Activated CD4-positive, alpha-beta T cell treated with anti-CD3 and anti-CD28 coated beads, Interleukin-2, amount 50 U/mL, for 48 hours (primary cell): ENCODE measurements around the gene ZBTB16.

Source experiments
- DNase-seq, 2 experiments: peaks; one replicate each; pipeline ENCODE4 v3.0.0-alpha.2; 2020

ZBTB16 gene

DNA sequence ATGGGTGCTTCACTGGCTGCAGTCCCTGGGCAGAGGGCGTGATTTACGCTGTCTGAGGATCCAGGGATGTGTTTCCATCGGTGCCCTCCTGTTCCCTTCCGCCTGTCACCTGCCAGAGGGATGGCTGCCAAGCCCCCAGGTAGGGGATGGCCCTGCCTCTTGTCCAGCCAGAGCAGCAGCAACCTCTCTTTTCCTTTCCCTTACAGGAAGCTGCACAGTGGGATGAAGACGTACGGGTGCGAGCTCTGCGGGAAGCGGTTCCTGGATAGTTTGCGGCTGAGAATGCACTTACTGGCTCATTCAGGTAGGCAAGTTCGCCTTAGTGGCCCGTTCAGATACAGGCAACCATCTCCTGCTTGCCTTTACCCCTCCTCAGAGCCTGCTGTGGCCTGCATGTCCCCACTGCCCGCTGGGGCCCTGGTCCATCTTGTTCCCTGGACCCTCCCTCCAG lies 96.6 kb downstream of the ZBTB16 start:
- no peak for DNase-seq

DNA sequence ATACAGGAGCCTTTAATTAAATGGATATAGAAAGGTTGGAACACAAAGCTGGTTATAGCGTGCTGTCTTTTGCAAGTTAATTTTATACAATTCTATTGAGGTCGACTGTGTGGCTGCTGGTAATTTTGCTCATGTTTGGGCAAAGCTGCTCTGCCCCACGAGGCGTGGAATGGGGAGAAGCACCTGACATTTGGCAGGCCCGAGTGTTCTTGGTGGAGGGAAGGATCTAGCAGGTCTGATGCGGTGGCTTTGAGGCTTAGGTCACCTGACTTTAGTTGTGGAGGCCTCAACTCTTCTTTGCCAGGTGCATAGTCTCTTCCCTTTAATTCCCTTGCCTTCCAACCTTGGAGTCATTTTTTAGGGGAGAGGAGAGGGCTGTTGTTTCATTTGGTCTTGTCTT lies 97.3 kb downstream of the ZBTB16 start:
- no peak for DNase-seq

DNA sequence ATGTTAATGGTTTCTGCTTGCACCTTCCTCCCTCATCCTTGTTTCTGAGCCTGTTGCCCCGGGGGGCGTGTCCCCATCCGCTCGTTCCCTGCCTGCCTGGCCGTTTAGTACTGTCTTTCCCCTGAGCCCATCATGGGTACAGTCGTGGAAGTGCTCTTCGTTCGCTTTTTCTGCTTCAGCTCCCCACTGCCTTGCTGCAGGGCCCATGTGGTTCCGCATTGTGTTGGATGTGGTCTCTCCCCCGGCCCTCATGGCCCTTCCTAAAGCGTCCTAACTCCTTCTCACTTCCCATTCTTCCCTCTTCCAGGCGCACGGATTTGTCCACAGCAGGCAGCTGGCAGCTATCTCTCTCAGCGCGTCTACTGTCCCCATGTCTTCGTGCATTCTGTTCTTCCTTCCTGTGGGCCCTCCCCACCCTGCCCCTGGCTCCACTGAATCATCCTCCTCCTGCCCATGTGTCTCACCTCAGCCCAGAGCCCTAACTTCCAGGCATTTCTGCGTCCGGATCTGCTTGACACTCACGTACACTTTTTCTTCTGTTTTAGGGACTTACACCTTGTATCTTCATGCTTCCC lies 98.1 kb downstream of the ZBTB16 start:
- no peak for DNase-seq

DNA sequence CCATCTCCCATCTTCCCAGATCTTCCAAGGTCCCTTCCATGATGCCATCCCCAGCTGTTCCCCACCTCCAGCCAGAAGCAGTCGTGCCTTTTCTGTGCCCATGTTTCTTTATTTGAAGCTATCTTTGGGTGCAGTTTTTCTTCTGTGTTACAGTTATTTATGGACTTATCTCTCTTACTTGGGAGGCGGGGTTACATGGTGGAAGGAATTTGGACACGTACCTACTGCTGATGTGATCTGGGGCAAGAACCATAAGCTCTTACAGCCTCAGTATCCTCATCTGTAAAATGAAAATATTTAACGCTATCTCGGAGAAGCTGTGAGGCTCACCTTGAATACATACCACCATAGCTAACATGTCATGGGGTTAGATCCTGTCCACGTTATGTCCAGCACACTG lies 98.9 kb downstream of the ZBTB16 start:
- DNase-seq: no peak

DNA sequence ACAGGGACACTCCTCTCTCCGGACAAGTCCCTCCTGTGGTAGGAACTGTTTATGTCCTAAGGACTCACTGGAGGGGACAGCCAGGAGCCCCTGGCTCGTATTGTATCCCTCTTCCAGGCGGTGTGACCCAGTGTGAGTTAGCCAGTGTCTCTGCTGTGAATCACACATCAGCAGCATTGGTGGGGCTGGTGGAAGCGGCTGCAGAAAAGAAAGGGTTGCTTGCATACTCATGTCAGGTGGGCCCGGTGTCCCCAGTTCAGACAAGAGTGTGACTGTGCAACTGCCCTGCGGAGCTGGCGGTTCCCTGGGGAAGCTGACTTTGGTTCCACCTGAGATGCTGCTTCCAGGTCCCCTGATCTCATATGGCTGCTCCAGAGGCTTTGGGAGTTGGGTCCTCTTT lies 99.4 kb downstream of the ZBTB16 start:
- no peak for DNase-seq

DNA sequence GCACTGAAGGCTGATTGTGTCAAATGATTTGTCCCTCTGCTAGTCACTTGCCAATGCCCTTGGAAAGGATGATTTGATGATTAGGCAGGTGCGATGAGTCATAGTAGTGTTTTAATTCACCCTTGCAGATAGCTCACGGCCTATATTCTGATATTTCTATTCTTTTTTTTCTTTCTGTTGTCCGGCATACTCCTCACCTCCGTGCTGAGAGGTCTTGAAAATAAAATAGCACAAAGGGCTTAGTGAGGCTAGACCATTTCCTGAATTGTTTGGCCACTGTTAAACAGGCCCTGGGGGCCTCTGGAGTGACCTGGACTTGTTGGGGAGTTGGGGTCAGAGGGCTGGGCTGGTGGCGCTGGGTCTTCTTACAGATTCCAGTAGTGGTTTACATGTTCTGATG lies 99.8 kb downstream of the ZBTB16 start:
- no peak for DNase-seq

DNA sequence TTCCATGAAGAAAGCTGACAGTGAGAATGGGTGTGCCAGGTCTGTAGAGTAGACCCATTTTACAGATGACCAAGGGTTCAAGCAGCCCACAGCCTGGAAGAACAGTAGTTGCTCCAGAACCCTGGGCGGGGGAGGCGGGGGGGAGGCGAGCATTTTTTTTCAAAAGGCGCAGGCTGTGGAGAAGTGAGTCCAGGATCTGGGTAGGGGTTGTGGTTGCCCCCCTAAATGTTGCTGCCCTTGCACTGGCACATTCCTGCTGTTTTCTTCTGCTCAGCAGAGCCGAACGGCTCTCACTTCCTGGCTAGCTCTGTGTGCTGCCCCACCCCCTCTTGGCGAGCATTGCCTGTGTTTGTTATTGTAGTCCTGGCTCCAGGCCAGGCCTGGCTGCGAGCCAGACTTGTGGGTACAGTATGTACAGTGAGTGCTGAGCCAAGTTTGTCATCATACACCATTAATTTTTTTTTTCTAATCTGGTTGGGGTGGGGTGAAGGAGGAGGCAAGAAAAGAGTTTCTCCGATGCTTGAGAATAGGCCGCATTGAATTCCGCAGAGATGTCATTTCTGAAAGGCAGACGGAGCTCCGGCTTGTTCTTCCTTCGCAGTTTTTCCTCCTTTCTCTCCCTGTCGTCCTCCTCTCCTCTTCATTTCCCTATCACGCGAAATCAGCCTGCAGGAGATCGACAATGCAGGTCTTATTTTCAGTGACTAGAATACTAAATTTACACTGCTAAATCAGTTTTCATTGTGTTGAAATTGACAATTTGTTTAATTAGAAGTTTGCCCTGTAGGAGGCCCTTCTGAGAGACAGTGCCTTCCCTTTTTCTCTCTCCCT lies 100.5 kb downstream of the ZBTB16 start:
- peak; percentile 88 to 89 for DNase-seq

DNA sequence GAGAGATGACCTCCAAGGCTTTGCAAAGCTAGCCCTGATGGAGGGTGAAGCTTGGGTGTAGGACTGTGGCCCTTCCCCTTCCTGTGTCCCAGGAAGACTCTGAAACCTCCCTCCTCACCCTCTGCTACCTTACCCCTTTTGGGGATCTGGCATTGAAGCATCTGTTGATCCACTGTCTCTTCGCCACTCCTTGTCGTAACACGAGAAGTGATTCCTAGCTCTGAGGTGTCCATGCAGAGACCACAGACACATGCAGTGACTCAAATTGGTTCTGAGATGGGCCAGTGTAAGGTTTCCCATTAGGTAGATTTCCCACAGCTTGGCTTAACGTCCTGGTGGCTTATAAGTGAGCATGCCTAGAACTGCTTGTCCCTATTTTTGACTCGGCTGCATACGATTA lies 101.4 kb downstream of the ZBTB16 start:
- no peak for DNase-seq

DNA sequence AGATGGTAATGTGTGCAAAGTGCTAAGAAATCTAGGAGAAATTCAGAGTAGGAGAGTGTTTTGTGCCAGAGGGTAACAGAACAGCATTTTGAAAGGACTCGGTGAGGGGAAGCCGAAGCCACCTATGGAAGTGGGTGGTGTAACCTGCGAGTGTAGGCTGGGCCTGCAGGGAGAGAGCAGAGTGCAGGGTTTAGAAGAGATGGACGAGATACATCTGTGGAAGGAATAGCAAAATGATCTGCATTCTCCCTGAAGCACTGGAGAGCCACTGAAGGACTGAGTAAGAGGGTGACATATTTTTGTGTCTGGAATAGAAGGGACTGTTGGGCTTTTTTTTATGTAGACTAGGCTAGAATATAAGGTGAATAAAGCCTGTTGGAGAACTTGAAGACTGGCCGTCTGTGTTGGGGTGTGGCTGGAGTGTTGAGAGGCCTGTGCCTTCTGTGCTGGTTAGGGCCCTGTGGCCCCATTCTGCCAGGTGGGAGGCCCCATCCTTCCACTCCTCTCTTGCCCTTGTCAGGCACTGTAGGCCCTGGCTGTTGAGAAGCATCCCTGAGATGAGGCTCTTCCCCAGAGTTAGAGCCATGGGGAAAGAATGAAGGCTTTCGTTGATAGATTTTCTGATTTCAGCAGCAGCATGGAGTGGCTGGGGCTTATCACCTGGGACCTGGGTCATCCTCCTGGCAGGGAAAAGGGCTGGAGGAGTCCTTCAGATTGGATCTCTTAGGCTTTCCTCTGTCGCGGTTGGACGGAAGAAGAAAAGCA lies 102.2 kb downstream of the ZBTB16 start:
- DNase-seq: no peak

DNA sequence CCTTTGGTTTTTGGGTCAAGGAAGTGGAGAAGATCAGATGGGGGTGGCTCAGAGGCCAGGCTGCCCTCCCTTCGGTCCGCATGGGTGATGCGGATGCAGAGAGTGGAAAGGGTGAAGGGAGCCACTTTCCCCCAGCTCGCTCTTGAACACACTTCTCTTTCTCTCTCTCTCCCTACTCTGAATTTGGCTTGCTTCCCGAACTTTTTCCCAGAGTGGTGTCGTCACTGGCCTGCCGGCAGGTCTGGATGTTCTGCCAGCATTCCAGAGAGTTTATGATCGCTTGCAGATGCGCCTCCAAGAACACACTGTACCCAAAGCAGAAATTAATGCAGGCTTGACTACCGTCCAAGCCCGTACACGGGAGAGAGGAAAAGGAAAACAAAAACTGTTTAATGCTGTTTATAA lies 103.2 kb downstream of the ZBTB16 start:
- no peak for DNase-seq

DNA sequence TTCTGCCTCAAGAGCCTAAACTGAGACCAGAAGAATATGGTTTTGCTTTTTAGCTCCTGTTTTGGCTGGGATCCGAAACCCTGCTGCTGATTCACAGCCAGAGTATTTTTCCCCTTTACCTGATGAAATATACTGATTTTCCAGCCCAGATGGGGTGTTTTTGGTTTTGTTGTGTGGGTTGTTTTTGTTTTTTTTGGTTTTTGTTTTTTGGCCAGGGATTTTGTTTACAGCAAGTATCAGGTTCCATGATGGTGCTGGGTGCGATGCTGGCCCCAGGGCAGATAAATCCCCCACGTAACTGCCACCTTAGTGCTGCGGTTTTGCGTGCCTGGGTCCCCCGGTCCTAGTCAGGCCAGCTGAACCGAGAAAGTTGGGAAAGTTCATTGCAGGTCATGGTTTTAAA lies 103.7 kb downstream of the ZBTB16 start:
- no peak for DNase-seq

DNA sequence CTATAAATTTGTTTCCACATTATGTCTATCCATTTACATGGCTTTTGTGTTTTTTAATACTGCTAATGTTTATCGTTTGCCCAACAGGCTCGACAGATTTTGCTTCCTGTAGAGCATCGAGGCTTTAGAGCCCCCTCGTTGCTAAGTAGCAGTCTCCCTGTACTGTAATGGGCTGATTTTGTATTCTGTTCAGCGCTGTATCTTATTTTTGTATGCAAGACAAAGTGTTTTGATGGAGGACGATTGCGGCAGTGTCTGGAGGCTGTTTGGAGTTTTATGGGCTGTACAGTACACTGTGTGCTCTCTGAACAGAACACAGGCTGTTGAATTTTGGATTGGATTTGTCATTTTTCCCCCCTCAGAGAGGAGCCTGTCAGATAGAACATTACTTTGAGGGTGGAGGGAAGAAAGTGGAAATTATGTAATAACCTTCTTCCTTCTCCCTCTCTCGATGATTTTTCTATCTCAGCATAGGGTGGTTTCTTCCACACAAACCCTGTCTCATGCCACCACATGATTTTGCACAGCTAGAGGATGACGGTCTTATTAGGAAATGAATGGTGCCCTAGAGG lies 104.4 kb downstream of the ZBTB16 start:
- no peak for DNase-seq

DNA sequence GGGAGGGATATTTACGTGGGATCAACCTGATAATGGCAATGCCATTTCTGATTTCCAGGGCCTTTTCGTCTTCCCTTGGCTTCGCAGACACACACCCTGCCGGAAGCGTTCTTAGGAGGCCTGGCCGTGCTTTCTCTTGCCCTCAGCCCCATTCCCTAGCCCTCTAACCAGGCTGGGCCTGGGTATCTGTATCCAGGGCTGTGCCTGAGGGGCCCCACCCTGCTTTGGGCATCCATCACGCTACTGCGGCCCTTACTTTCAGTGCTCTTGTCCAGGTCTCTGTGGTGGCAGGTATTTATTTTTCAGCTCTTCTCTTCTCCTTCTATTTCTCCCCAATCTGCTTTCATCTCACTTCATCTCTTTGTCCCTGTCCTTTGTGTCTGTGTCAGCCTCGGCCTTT lies 105.0 kb downstream of the ZBTB16 start:
- no peak for DNase-seq

DNA sequence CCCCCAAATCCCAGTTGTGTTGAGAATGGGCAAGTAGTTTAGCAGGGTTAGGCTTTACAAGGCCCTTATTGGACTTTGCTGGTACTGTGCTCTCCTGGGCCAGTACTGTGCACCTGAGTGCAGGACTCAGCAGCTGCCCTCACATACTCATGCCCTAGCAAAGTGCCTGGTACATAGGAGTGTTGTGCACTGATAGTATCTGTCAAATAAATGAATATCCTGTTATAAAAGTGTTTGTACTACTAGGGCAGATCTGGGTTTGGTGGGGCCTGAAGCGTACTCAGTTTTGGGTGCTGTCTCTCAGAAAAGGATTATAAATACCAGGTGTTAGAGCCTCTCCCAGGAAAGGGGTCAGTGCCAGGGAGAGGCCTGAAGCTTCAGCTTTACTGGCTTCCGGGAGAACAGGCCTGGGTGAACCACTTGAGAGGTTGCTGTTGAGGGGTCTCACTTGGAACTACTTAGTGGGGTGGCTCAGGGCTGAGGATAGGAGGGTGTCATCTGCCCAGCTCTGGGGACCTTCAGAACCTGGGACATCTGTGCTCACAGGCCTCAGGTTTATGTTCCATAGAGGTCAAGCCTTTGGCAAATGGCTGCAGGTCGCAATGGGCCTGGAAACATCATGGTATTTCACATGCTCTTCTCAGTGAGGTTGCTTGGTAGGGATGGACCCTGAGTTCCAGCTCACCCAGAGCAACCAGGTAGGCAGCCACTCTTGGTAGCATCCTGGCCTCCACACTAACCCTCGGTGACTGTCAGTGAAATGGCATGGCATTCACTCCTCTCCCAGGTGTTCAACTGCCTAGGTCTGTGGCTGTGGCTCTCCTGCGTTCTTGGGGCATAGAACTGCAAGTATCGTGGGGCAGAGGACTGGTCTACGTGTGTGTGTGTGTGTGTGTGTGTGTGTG lies 106.1 kb downstream of the ZBTB16 start:
- no peak for DNase-seq

DNA sequence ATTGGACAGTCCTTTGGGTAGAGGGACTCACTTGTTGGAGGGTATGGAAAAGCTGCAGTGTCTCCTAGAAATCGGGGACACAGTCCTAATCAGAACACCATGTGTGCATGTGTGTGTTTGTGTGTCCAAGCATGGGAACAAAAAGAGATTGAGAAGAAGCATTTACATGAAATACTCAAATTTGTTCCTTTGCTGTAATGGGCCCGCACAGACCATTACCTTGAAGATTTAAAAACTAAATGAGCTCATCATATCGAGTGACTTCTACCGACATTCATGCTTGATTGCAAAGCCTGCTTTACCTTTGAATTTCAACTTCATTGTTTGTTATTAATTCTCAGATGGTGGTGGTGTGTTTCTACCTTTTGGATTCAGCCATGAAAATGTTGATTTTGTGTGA lies 106.9 kb downstream of the ZBTB16 start:
- DNase-seq: no peak

DNA sequence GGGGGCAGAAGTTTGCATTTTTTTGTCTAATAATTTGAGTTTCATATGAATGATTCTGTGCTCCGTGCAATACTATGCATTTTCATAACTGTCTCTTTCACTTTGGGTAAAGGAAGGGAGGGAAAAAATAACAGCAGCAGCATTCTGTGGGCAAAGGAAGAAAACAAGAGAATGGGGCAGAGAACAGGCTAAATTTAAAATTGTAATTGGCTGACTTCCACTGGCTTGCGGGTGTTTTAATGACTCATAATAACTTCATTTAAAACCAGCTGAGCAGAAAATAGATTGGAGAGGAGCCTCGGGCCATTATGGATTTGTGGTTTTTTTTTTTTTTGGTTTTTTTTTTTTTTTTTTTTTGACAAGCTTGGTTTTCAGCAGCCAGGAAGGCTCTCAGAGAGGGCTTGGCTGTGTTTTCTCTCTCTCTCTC lies 107.4 kb downstream of the ZBTB16 start:
- no peak for DNase-seq

DNA sequence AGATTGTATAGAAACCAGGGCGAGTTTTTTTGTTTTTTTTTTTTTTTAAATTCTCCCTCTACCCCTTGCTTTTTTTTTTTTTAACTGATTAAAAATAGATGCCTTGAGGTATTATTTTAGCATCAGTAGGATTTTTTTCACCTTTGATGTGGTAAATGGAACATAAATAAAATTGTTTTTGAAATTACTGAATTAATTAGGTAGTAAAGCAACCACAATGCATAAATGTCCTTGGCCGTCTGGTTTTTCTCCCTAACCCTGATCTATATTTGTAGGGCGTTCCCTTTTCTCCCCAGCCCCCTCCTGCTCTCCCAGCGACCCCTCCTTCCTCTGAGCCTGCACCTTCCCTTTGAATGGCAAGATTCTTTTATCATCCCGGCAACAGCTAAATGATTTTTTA lies 107.8 kb downstream of the ZBTB16 start:
- DNase-seq: no peak

DNA sequence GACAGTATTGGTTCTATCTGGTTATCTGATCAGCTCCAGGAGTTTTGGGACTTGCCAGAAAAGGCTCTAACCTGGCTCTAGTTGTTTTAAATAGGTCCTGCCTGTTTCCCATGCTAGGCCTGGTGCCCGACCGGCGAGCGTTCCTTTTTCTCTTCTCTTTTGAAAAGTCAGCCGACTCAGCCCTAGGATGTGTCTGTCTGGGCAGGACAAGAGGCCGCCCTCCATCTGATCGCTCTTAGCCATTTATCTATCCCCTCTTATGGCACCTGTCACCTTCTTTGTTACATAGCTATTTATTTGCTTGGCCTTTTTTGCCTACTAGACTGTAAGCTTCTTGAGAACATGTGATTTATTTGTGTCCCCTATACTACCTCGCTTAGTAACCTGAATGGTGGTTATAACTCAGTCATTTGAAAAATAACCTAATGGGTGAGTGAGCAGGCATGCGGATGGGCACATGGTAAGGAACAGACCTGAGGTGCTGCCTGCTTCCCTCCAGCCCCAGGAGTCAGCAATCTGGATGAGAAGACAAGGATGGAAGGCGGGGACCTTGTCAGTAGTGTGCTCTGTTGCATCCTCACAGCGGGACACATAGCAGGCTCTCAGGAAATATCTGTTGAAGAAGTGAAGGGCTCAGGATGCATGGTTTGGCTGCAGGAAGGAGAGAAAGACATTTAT lies 108.4 kb downstream of the ZBTB16 start:
- no peak for DNase-seq

DNA sequence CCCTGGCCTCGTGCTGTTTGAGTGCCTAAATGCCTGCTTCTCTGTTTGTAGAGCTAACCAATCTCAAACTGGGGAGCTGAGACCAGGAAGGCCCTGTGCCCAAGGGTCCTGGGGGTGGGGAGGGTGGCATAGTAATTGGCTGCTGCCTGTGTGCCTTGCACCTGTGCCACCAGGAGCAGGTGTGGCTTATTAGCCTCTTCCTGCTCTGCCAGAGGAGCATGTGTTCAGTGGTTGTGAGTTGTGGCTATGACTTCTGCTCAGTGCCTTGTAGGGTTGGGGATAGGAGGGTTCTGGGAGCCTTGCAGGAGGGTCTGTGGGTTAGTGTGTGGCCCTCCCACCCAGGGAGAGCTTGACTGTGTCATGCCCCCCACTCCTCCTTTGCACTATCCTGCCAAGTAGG lies 109.2 kb downstream of the ZBTB16 start:
- DNase-seq: no peak

DNA sequence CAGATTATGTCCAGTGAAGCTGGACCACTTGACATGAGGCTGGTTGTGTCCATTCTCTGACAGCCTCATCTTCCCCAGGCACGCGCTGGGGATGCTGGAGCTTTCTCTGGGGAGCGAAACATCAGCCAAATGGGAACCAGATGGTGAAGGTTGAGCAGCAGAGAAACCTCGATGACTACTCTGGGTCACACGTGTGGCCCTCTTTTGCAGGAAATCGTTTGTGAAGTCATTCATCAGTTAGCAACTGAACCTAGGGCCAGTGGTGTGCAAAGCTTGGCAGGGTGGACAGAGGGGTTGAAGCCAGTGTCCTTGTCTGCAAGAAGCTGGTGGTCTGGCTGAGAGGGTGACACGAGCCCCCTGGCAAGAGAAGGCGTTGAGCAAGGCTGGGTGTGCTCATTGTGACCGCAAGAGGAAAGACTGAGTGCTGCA lies 109.8 kb downstream of the ZBTB16 start:
- no peak for DNase-seq

DNA sequence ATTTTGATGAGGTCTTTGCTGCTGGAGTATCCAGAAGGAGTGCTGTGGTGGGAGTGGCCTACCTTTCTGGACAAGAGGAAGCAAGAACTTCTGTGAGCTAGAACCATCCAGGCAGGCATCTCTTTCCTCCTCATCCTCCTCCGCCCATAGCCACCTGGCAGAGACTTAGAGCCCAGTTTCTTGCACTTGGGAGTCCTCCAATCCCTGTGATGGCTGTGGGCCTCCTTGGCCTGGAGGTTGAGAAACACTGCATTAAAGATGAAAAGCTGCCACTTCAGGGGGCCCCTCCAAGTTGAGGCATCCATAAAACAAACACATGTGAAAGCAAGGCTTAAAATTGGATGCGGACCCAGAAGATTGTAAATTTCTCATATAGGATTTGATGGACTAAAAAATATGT lies 110.3 kb downstream of the ZBTB16 start:
- no peak for DNase-seq

DNA sequence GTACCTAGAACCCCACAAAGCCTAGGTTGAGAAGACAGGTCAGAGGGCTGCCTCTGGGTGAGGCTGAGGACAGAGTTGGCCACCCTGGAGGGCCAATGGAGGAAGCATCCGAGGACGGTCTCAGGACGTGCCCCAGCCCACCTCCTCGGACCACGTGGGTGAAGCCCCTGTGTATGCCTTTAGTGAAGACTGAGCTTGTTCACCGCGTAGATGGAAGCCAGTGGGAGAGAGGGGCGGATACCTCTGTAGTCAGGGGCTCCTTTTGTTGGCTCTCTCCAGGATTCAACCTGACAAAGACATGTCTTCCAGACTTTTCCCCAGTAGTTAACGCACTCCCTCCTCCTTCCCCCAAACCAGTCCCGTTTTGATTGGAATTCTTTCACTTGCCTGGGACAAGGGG lies 110.7 kb downstream of the ZBTB16 start:
- no peak for DNase-seq
